GM18502 (cell line): ENCODE measurements around the gene TES.
A peak's percentile ranks its signal among the peaks of the same experiment; 100 is the strongest.

Experiments
- ATAC-seq: cut with Tn5 transposase; IDR thresholded peaks from one replicate; pipeline ENCODE4 v1.9.1; 2021; ENCODE audit warnings: mild to moderate bottlenecking; ENCODE audit not compliant: unreplicated experiment, poor library complexity

TES gene

DNA sequence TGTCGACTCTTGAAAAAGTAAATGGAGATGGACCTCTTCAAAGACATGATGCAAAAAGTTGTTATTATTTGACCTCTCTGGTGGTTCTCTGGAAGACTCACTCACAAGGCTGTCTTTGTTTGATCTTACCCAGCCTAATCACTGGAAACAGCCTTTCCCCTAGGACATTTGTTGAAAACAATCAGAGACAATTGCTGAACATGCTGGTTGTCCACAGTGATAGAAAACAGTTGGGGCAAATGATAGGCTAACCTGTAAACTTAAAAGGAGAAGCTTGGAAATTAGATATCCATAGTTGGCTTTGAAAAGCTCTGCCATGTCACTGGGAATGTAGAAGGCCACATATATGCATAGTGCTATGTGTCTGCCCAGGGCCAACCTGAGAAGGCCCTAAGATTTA lies 22.9 kb upstream of the TES start:
- ATAC-seq, result no peak

DNA sequence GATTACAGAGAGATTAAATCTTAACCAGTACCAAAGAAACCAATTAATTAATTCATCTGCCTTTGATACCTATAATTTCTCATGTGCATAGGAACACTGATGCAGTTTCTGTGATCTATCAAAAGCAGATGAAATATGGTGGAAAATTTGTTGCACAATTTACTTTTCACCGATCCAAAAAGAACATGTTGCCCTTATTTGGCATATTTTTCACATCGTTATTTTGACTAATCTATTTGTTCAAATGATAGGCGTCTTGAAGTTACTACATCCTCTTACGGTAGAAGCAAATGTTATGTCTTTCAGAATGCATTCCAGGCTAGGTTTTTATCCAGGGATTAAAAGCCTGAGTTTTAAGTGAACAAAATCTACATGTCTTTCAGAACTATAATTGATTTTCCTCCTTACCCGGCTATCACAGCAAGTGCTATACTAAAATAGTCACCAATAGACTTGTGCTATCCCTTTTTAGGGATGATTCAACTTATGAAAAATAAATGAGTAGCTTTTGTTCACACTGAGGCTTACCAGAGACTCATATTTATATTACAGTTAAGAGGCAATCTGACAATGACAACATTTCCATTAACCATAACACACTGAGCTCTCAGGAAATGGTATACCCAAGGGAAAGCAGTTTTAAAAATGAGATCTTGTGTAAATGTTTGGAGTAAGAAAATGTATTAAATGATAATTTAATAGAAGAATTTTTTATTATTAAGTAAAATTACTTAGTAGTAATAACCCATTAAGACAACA lies 16.8 kb upstream of the TES start:
- ATAC-seq, result no peak

DNA sequence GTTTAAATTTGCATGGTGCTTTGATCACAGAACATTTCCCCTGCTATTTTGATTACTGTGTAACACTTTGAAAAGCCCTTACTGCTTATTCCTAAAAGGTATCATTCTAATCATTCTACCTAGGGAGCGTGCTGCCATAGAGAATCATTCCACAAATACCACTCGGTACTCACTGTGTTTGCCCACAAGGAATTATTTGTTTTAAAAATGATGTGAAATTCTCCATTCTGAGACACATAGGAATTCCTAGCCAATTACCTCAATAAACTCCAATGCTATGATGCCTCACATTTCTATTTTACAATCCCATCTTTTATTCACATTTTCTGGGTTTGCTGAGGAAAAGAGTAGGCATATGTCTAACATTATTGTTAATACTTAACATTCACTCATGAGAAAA lies 16.2 kb upstream of the TES start:
- no peak for ATAC-seq

DNA sequence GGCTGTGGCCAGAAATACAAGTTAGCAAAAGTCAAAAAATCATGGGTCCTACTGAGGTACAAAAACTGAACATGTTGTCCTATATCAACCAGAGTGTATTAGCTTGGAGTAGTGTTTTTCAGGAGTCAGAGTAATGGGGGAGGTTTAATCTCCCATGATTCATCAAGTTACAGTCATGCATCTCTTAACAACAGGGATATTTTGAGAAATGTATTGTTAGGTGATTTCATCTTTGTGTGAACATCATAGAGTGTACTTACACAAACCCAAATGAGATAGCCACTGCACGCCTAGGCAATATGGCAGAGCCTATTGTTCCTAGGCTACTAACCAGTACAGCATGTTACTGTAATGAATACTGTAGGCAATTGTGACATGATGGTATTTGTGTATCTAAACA lies 14.9 kb upstream of the TES start:
- no peak for ATAC-seq

DNA sequence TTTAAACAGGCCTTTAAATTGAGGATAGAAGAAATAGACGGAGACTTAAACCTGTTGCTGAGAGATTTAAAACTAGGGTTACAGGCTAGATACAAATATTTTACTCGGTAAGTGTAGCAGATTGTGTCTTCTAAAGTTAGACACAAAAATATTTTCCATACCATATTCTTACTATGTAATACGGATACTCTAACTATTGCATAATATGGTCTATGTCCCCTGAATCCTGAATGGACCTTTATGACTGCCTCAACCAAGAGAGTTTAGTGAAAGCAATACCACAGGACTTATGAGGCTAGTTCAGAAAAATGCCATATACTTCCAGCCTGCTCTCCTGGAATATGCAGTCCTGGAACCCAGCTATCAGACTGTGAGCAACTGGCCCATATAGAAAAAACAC lies 13.4 kb upstream of the TES start:
- no peak for ATAC-seq

DNA sequence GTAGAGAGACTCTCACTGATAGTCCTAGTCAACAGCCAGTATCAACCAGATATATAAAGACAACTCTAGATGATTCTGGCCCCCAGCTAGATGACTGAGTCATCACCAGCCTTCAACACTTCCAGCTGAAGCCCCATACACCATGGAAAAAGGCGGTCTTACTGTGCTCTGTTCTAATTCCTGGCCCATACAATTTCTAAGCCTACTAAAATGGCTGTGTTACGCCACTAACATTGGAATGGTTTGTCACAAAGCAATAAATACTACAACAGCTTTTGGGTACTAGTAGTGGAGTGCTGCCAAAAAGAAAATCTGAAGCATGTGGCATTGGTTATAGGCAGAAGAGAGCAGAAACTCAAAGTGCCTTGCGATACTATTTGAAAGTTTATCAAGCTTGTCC lies 13.0 kb upstream of the TES start:
- no peak for ATAC-seq

DNA sequence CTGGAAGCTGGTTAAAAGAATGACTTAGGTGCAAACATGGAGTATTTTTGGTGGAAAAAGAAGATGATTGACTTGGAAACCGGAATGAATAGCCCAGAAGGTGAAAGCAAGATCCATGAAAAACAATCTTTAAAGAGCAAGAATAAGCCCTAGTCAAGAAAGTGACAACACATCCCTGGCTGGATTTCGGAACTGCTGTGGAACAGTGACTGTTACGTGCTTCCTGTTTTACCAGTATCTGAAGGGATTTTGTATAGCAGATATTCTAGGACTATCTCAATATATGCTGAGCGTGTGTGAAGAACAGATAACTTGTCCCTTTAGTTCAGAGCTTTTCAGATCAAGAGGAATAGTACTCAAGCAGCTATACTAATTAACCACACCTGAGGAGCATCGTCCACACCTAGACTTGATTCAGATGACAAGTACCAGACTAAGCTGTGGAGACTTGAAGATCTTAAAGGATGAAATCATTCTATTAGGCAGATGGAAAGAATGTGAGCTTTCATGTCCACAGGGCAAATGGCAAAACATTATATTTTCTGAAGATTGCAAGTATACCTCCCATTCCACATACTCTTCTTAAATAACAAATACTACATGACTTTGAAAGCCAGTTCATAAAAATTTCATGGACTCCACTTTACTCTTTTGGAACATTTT lies 11.5 kb upstream of the TES start:
- ATAC-seq, result no peak

DNA sequence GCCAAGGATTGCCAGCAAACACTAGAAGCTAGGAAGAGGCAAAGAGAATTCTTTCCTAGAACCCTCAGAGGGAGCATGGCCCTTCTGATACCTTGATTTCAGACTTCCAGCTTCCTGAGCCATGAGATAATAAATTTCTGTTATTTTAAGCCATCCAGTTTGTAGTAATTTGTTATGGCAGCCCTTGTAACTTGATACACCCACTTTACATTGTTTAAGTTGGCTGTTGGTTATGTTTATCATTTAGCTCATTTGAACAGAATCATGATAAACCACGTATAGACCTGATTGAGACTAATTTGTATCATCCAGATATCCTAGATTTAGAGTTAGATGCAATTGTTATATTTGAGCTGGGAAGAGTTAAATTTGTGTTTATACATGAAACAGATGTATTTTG lies 9.4 kb upstream of the TES start:
- no peak for ATAC-seq

DNA sequence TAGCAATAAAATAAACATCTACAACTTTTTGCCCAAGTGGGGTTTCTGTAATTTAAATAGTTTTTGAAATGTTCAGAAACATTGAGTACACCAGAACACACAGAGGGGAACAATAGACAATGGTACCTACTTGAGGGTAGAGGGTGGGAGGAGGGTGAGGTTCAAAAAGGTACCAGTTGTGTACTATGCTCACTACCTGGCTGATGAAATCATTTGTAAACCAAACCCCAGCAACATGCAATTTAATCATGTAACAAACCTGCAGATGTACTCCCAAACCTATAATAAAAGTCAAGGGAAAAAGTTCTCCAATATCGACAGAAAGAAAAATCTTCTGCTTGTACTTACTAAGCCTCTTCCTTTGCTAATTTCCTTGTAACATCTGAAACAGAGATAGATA lies 4.2 kb upstream of the TES start:
- ATAC-seq, result no peak

DNA sequence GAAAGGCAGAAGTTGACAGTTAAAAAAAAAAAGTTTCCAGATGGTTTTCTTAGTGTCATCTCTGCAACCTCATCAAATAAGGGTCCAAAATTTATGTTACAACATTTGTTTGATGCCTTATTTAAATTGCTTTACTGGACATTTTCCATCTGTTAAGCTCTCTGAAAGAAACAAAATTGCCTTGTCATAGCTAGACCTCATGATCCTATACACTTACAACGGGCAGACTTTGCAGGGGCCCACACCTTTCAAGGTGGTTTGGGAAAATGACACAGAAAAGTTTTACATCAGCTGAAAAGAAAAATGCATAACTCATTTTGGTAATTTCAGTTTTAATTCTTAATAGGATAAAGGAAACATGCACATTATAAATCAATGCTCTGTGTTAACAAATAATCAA lies 1.4 kb upstream of the TES start:
- no peak for ATAC-seq

DNA sequence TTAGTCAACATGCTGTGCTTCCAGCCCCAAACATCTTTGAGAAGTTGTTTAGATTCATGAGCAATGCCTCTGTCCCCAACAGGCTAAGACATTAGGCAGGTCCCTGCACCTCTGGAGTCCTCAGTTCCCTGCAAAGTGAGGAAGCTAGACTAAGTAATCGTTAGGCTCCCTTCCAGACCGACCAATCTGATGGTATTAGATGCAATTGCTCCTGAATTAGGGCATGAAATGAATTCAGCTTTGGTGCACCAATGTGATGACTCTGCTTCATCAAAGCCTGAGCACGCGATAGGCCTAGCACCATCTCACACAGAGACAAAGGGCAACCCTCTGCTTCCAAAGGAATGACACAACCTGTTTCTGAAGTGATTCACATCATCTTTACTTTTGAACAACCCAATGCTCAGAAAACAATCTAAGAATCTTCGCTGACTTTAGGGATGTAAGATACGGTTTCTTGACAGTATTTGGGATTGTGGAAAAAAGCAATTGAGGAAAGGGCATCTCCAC lies 723 bp upstream of the TES start:
- no peak for ATAC-seq

DNA sequence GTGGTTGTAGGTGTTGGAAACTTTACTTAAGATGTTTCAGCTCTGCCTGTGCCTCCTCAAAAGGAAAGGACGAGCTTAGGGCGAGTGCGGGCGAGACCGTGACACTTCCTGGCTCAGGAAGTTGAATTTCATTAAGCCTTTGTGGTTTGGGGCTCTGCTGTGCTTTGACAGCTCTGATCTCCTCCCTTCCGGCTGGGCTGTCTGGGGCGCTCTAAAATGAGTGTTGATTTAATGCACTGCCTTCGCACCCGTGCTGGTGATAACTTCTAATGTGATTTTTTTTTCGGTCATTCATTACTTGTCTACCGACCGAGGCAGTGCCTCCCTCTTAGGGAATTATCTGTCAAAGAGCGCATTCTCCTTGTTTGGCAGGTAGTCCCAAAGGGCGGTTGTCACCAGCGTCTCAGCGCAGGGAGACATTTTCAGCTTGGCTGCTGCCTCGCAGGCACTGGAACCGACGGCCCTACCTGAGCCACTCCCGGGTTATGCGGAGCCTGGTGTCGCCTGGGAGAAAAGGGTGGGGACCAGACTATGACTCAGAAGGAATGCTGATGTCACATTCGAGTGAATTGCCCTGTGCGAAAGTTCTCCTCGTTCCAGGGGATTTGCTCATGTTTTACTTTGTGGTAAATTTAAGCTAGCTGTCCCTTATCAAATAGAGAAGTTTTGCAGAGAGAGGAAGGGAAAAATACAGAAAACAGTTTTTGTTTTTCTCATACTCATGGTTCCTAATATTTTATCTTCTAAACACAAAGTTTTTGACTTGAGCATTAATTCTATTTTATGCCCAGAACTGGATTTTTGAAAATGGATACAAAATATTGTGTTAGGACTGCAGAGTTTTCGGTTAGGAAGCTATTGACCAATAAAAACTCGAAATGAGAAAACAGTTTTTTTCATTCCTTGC lies 920 bp downstream of the TES start:
- peak; percentile 78 for ATAC-seq

DNA sequence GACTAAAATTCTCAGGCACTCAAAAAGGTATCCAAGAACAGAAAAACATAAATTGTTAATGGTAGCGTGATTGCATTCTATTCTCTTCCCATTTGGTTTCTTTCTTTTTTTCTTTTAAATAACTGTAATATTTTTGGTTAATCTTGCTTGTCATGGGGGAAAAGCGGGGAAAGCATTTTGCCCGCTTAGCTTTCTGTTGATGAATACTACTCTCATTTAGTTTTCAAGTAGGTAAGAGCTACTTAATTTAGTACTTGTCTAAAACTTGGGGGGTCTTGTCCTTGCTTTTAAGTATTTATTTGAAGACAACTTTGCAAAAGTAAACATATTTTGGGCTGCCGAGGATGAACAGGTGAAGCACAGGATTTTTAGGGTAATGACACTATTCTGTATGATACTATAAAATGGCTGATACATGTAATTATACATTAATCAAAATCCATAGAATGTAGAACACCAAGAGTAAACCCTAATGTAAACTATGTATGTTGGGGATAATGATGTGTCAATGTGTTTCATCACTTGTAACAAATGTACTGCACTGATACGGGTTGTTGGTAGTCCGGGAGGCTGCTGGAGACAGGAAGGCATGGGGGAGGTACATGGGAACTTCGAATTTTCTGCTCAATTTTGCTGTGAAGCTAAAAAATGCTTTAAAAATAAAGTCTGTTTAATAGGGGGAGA lies 1.7 kb downstream of the TES start:
- ATAC-seq, result no peak

DNA sequence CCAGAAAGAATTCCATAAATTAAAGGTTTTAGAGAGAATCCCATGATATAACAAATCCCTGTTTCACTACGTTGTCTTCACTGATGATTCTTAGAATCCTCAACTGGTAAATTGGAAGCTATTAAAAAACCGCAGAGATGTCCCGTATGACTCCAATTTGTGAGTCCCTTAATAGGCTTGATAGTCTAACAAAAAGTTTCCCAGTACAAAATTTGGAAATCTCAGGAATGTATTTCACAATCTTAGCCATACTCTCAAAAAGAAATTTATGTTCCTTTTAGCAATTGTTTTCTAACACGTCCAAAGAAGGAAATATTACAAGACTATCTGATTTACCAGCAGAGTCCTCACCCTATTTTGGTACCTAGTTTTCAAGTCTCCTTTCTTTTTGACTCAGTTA lies 2.5 kb downstream of the TES start:
- no peak for ATAC-seq

DNA sequence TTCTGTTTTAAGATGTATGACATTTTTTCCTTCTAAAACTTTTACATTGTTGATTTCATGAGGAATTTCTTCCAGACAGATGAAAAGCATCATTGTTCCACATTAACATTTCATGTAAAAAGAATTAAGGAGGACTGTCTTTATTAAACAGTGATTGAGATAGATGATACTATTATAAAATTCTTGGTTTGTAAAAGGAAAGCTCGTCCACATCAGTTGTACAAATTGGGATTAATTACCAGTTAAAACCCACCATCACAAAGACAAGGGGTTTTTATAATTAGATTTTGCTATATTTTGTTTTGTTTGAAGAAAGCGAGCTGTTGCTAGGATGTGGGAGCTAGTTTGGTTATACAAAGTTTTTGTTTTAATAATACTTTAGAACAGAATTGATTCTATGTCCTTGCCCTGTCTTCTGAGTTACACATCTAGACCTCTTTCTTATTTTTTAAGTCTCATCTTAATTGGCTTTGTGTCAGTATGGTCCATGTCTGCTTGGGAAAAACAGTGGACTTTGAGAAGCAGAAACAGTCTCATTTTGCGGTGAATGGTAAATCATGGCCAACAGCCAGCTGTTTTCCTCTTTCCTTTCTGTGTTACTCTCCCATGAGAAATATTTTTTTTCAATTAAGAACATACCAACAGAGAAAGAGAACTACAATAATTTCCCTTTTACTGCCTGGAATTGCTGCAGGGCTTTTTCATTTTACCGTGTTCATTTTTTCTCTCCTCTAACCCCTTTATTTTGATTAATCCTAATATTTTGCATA lies 3.2 kb downstream of the TES start:
- ATAC-seq, result no peak

DNA sequence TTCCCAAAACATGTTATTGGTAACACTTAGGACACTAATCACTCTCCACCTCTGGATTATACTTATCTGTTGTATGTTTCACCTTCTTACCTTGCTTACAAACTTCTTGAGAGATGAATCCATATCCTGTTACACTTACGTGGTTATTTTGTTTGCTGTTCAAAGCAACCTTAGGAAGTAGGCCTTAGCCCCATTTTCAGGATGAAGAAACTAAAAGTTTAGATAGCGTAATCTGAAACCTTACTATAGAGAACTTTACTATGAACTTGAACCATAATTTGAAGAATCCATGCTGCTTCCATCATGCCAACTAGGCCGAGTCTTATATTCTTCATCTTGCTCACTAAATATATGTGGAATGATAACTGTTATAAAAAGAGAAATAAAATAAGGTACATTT lies 4.6 kb downstream of the TES start:
- ATAC-seq, result no peak

DNA sequence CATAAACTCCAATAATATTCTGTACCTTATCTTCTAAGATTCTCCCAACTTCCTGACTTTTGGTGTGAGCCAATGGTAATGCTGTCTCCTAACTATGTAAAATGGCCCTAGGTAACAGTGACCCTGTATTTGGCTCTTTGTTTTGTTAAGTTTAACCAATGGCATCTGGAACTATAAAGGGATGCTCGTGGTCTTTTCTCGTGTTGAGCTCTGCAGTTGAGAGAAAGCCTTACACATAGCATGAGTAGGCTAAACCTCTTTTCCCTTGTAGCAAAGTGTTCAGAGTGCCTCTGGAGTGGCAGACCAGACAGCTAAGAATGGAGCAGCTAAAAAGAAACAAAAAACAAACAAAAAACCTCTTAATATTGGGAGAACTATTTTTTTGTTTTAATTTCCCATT lies 5.2 kb downstream of the TES start:
- ATAC-seq, result no peak

DNA sequence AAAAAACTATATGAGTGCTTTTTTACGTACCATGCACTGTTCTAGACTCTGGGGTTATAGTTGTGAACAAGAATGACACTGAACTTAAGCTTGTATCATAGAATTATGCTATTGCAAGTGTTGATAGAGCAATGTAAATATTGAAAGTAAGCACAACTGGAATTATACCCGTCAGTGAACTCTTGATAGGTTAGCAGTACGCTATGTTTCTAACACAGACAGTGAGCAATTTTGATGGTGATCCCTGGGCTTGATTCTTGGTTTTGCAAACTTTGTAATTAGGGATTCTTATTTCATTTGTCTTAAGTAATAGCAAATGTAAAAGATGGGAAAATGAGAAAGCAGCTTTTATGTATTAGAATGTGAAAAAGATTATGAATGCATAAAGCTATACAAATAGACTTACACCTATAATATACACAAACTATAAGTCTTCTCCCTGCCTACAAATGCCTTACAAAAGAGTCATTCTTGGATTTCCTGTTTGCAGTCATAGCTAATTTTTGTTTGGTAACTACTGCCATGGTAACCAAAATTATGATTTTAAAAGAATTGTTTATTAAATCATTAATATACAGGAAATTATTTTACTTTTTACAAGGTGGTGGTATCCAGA lies 6.7 kb downstream of the TES start:
- peak; percentile 44 for ATAC-seq

DNA sequence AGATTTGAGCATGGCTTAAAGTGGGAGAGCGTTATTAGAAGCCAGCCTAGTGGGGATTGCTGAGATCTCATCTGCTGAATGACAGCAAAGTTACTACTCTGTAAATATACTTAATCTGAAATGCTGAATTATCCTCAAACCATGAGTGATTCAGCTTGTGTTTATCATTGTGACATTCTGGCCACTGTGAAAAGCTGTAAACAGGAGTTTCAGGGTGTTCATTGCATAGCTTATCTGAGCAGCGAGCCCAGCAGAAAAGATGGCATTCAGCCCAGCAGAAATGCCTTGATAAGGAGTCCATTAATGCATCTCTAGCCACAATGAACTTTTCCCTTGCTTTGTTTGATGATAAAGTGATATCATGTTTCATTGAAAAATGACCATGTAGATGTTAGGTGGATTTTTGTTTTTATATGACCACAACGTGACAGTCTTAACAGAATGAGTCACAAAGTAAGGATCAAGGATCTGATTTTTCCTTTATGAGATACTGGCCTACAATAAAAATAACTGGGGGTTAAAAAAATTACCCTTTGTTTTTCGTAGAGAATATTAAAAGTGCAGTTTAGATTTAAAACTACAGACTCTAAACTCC lies 7.8 kb downstream of the TES start:
- ATAC-seq, result no peak
